PC-9 (cell line): ENCODE data around the gene BAIAP2L1. TPM values are rescaled to one million over a fixed set of nuclear protein-coding genes. Genes with fewer than 3 reads are reported as not detected.
"Not testable (repeated sequence)": the region's sequence is repeated elsewhere in the genome, so short reads cannot be mapped to it uniquely, and the experiment has no call there.

ENCODE experiments used
- BruUV-seq: library from RNA; stranded (reverse); fragments of 400-500 nt; replicated peaks from 2 replicates; lab custom pipeline; 2021; lab: Mats Ljungman, UMichigan
- CTCF ChIA-PET: fragments of 300-600 bp; sonication (Branson Sonifier 250); formaldehyde crosslinking; loops from one replicate; lab custom pipeline; 2022; ENCODE audit warnings: antibody characterized with exemption; lab: Charles Lee
- POLR2A ChIA-PET: fragments of 300-600 bp; sonication (Branson Sonifier 250); formaldehyde crosslinking; loops from one replicate; lab custom pipeline; 2022; ENCODE audit warnings: antibody characterized with exemption; ENCODE audit not compliant: unreplicated experiment; lab: Charles Lee
- DNase-seq, 2 experiments: peaks; one replicate each; pipeline versions ENCODE4 v3.0.0 to v3.0.0-alpha.2; 2015 to 2022; ENCODE audit warnings: mixed read lengths in 1 of 2
- H2AFZ ChIP-seq: fragments of 200-600 bp; sonication (generic); 2 replicates; pipeline ENCODE4 v1.8.1; 2017; ENCODE audit warnings: antibody characterized with exemption
- H3F3A ChIP-seq: fragments of 200-600 bp; sonication (generic); 2 replicates; pipeline ENCODE4 v1.8.1; 2017; ENCODE audit warnings: antibody characterized with exemption, mild to moderate bottlenecking, low read depth; ENCODE audit not compliant: insufficient read depth
- H3K27ac ChIP-seq: fragments of 200-600 bp; sonication (generic); 2 replicates; pipeline ENCODE4 v1.6.1; 2016; ENCODE audit warnings: mixed run types
- H3K27me3 ChIP-seq: fragments of 200-600 bp; sonication (generic); 2 replicates; pipeline ENCODE4 v1.6.1; 2016; ENCODE audit warnings: low read depth, mixed run types; ENCODE audit not compliant: insufficient read depth
- H3K36me3 ChIP-seq: fragments of 200-600 bp; sonication (generic); 2 replicates; pipeline ENCODE4 v1.6.1; 2016; ENCODE audit warnings: low read depth, mixed run types
- H3K4me1 ChIP-seq: fragments of 200-600 bp; sonication (generic); replicated peaks from 2 replicates; pipeline ENCODE4 v1.6.1; 2016; ENCODE audit warnings: mixed run types; ENCODE audit not compliant: insufficient read depth
- H3K4me2 ChIP-seq: fragments of 200-600 bp; sonication (generic); 2 replicates; pipeline ENCODE4 v1.6.1; 2017; ENCODE audit warnings: mixed run types
- H3K4me3 ChIP-seq: fragments of 200-600 bp; sonication (generic); 2 replicates; pipeline ENCODE4 v1.6.1; 2016; ENCODE audit warnings: mixed run types
- H3K79me2 ChIP-seq: fragments of 200-600 bp; sonication (generic); 2 replicates; pipeline ENCODE4 v1.6.1; 2017; ENCODE audit warnings: low read depth, mixed run types
- H3K9me2 ChIP-seq: fragments of 200-600 bp; sonication (generic); 2 replicates; pipeline ENCODE4 v1.8.1; 2017; ENCODE audit warnings: mild to moderate bottlenecking; ENCODE audit not compliant: insufficient read depth
- H3K9me3 ChIP-seq: fragments of 200-600 bp; sonication (generic); 2 replicates; pipeline ENCODE4 v1.8.1; 2016; ENCODE audit warnings: low read depth; ENCODE audit not compliant: insufficient read depth
- H4K20me1 ChIP-seq: fragments of 200-600 bp; sonication (generic); 2 replicates; pipeline ENCODE4 v1.8.1; 2017; ENCODE audit not compliant: insufficient read depth
- CTCF ChIP-seq: fragments of 200-600 bp; sonication (generic); conservative IDR thresholded peaks from 2 replicates; pipeline ENCODE4 v1.6.1; 2017; ENCODE audit warnings: mixed run types, antibody characterized with exemption, mild to moderate bottlenecking, moderate library complexity
- EZH2 ChIP-seq: fragments of 200-600 bp; sonication (generic); IDR thresholded peaks from 2 replicates; pipeline ENCODE4 v1.8.0; 2017; ENCODE audit warnings: antibody characterized with exemption, low read depth
- intact Hi-C: fragments of 100-400 bp; cut with micrococcal nuclease; formaldehyde crosslinking; loops from one replicate; pipeline ENCODE4 v1.10.0; 2022; ENCODE audit not compliant: unreplicated experiment
- total RNA-seq: library from RNA; stranded (reverse); gene quantifications from 2 replicates; pipeline ENCODE4 v1.2.3, GENCODE V29; 2021

The BAIAP2L1 gene
- total RNA-seq, 1 experiment from 2014 or later: 89.4 TPM

- H3K4me2 ChIP-seq: no peak overlapping the region
- H3K4me1 ChIP-seq: no peaks in the 10 kb centered on the region
- H3K36me3 ChIP-seq: peaks cover 5% of the 10 kb centered on the region; the same call in 1 of the 2 replicates
- no peaks in the 10 kb centered on the region for H3K9me3 ChIP-seq
- no peaks in the 10 kb centered on the region; the same call in 1 of the 2 replicates for H3F3A ChIP-seq
- H3K9me2 ChIP-seq: no peaks in the 10 kb centered on the region
- no peak for DNase-seq
- peaks cover 36% of the 10 kb centered on the region for H4K20me1 ChIP-seq
- intact Hi-C loops: no loop called here
- ChIA-PET POLR2A (no interaction called here), CTCF (no interaction called here)
- H3K4me3 ChIP-seq: no peak overlapping the region
- no peaks in the 10 kb centered on the region for H3K27me3 ChIP-seq
- H2AFZ ChIP-seq: no peak overlapping the region
- H3K79me2 ChIP-seq: peaks cover 66% of the 10 kb centered on the region
- no peak overlapping the region for H3K27ac ChIP-seq
- BruUV-seq: no TSS peak
- TF ChIP-seq EZH2 (no peak), CTCF (no peak)
Measured at GRCh38 chr7:98321301-98321700, 79.6 kb downstream of the BAIAP2L1 start.

- Histone ChIP-seq H3K27ac (no peak overlapping the region), H3K4me1 (no peaks in the 10 kb centered on the region), H3K9me3 (no peaks in the 10 kb centered on the region), H3K36me3 (peaks cover 16% of the 10 kb centered on the region), H3F3A (peaks cover 8% of the 10 kb centered on the region; the same call in 1 of the 2 replicates), H3K9me2 (no peaks in the 10 kb centered on the region), H3K27me3 (no peaks in the 10 kb centered on the region), H2AFZ (no peak overlapping the region), H3K4me2 (no peak overlapping the region), H3K79me2 (peaks cover 46% of the 10 kb centered on the region), H3K4me3 (no peak overlapping the region), H4K20me1 (peaks cover 22% of the 10 kb centered on the region)
- ChIA-PET CTCF (no interaction called here), POLR2A (no interaction called here)
- no peak for DNase-seq
- no TSS peak for BruUV-seq
- TF ChIP-seq CTCF: no peak
- TF ChIP-seq EZH2: no peak
- intact Hi-C loops: no loop called here
Measured at GRCh38 chr7:98319176-98319575, 81.7 kb downstream of the BAIAP2L1 start.

GRCh38 chr7:98317366-98318040, 83.4 kb downstream of the BAIAP2L1 start:
- TF ChIP-seq EZH2 (no peak), CTCF (no peak)
- no TSS peak for BruUV-seq
- Histone ChIP-seq H3K79me2 (peaks cover 30% of the 10 kb centered on the region), H3K4me1 (no peaks in the 10 kb centered on the region), H3K27ac (no peak overlapping the region), H4K20me1 (peaks cover 13% of the 10 kb centered on the region), H3F3A (peaks cover 9% of the 10 kb centered on the region; the same call in 1 of the 2 replicates), H3K4me2 (no peak overlapping the region), H3K9me3 (no peaks in the 10 kb centered on the region), H2AFZ (no peak overlapping the region), H3K27me3 (no peaks in the 10 kb centered on the region), H3K9me2 (no peaks in the 10 kb centered on the region), H3K36me3 (peaks cover 18% of the 10 kb centered on the region), H3K4me3 (no peak overlapping the region)
- intact Hi-C loops: no loop called here
- DNase-seq: no peak
- ChIA-PET CTCF (no interaction called here), POLR2A (no interaction called here)

- H3K27ac ChIP-seq, H3K4me2 ChIP-seq, BruUV-seq, H3K4me1 ChIP-seq, H3K9me2 ChIP-seq, CTCF ChIA-PET, H2AFZ ChIP-seq, POLR2A ChIA-PET, intact Hi-C loops, DNase-seq, H3K9me3 ChIP-seq, H3F3A ChIP-seq, H3K4me3 ChIP-seq, H4K20me1 ChIP-seq, H3K27me3 ChIP-seq: not testable (repeated sequence)
- Histone ChIP-seq H3K79me2 (peaks cover 15% of the 10 kb centered on the region), H3K36me3 (peaks cover 28% of the 10 kb centered on the region)
Measured at GRCh38 chr7:98315994-98316527, 84.8 kb downstream of the BAIAP2L1 start.
